ENCODE measurements around the gene NSG1. TPM values are rescaled to one million over a fixed set of nuclear protein-coding genes. Genes with fewer than 3 reads are reported as not detected.

Gene NSG1
- total RNA-seq, 1 experiment from 2014 or later: not detected

- H3K4me1 ChIP-seq (ENCODE audit: insufficient read depth, low read length): no peaks in the 10 kb centered on the region
- no peaks in the 10 kb centered on the region for H3K36me3 ChIP-seq (ENCODE audit: low read depth, low read length)
- H3K9me2 ChIP-seq (replicated peaks; ENCODE audit: low read length): no peaks in the 10 kb centered on the region
- ChIA-PET POLR2A (ENCODE audit: unreplicated experiment) (no interaction called here), CTCF (no interaction called here)
- no peaks in the 10 kb centered on the region for H3F3A ChIP-seq (ENCODE audit: low read length, unreplicated experiment)
- no peak overlapping the region for H3K27ac ChIP-seq (ENCODE audit: low read length)
- no peaks in the 10 kb centered on the region for H3K9me3 ChIP-seq (ENCODE audit: low read length)
- intact Hi-C loops (cut with micrococcal nuclease): no loop called here
- BruUV-seq (replicated peaks): no TSS peak
- H3K4me2 ChIP-seq (ENCODE audit: low read length): no peak overlapping the region
- no peak for TF ChIP-seq EZH2 (IDR thresholded peaks at IDR 0.05; ENCODE audit: low read length, unreplicated experiment)
- no peak overlapping the region for H2AFZ ChIP-seq (ENCODE audit: low read length)
- no peak overlapping the region for H3K9ac ChIP-seq (ENCODE audit: low read length)
- no peak for ATAC-seq
- no peak for DNase-seq
- peaks cover 16% of the 10 kb centered on the region for H3K27me3 ChIP-seq (ENCODE audit: low read length)
- H3K79me2 ChIP-seq (ENCODE audit: low read length): no peaks in the 10 kb centered on the region
- H3K4me3 ChIP-seq (ENCODE audit: low read length): no peak overlapping the region
- no peaks in the 10 kb centered on the region for H4K20me1 ChIP-seq (ENCODE audit: low read length)
These were observed 18.6 kb downstream of the NSG1 start for GRCh38 chr4:4405358-4405962.

GRCh38 chr4:4406455-4407298 lies 19.8 kb downstream of the NSG1 start:
- Histone ChIP-seq H3F3A (ENCODE audit: low read length, unreplicated experiment) (no peaks in the 10 kb centered on the region), H2AFZ (ENCODE audit: low read length) (no peak overlapping the region), H4K20me1 (ENCODE audit: low read length) (no peaks in the 10 kb centered on the region), H3K4me1 (ENCODE audit: insufficient read depth, low read length) (no peaks in the 10 kb centered on the region), H3K4me2 (ENCODE audit: low read length) (no peak overlapping the region), H3K27ac (ENCODE audit: low read length) (no peak overlapping the region), H3K9me2 (replicated peaks; ENCODE audit: low read length) (no peaks in the 10 kb centered on the region), H3K27me3 (ENCODE audit: low read length) (peaks cover 8% of the 10 kb centered on the region; the same call in 1 of the 2 replicates), H3K36me3 (ENCODE audit: low read depth, low read length) (no peaks in the 10 kb centered on the region), H3K9me3 (ENCODE audit: low read length) (no peaks in the 10 kb centered on the region), H3K9ac (ENCODE audit: low read length) (no peak overlapping the region), H3K4me3 (ENCODE audit: low read length) (no peak overlapping the region), H3K79me2 (ENCODE audit: low read length) (no peaks in the 10 kb centered on the region)
- ATAC-seq (no peak), DNase-seq (no peak)
- no TSS peak for BruUV-seq (replicated peaks)
- ChIA-PET POLR2A (ENCODE audit: unreplicated experiment) (no interaction called here), CTCF (interaction anchor here (0.5 kb wide), 1 partner anchor 585 kb away, joined by 5 read pairs; no protein-coding TSS in a partner anchor)
- intact Hi-C loops (cut with micrococcal nuclease): no loop called here
- no peak for TF ChIP-seq EZH2phosphoT487 (IDR thresholded peaks at IDR 0.05; ENCODE audit: borderline replicate concordance, low read length)
- no peak for TF ChIP-seq CTCF (conservative IDR thresholded peaks at IDR 0.05; ENCODE audit: low read depth, low read length)
- no peak for TF ChIP-seq EZH2 (IDR thresholded peaks at IDR 0.05; ENCODE audit: low read length, unreplicated experiment)

GRCh38 chr4:4407299-4408131 lies 20.6 kb downstream of the NSG1 start:
- Histone ChIP-seq H3K27me3 (ENCODE audit: low read length) (peaks cover 8% of the 10 kb centered on the region; the same call in 1 of the 2 replicates), H3K9me2 (replicated peaks; ENCODE audit: low read length) (no peaks in the 10 kb centered on the region), H3K9ac (ENCODE audit: low read length) (no peak overlapping the region), H3F3A (ENCODE audit: low read length, unreplicated experiment) (no peaks in the 10 kb centered on the region), H3K4me1 (ENCODE audit: insufficient read depth, low read length) (no peaks in the 10 kb centered on the region), H3K36me3 (ENCODE audit: low read depth, low read length) (no peaks in the 10 kb centered on the region), H3K9me3 (ENCODE audit: low read length) (no peaks in the 10 kb centered on the region), H4K20me1 (ENCODE audit: low read length) (no peaks in the 10 kb centered on the region), H2AFZ (ENCODE audit: low read length) (no peak overlapping the region), H3K79me2 (ENCODE audit: low read length) (no peaks in the 10 kb centered on the region), H3K4me3 (ENCODE audit: low read length) (no peak overlapping the region), H3K4me2 (ENCODE audit: low read length) (no peak overlapping the region), H3K27ac (ENCODE audit: low read length) (no peak overlapping the region)
- DNase-seq: no peak
- no TSS peak for BruUV-seq (replicated peaks)
- TF ChIP-seq EZH2phosphoT487 (IDR thresholded peaks at IDR 0.05; ENCODE audit: borderline replicate concordance, low read length) (no peak), EZH2 (IDR thresholded peaks at IDR 0.05; ENCODE audit: low read length, unreplicated experiment) (no peak), CTCF (conservative IDR thresholded peaks at IDR 0.05; ENCODE audit: low read depth, low read length) (no peak)
- intact Hi-C loops (cut with micrococcal nuclease): no loop called here
- no peak for ATAC-seq
- ChIA-PET POLR2A (ENCODE audit: unreplicated experiment) (no interaction called here), CTCF (interaction anchor here (0.5 kb wide), 1 partner anchor 585 kb away, joined by 5 read pairs; no protein-coding TSS in a partner anchor)
